ENCODE results near the gene ZC3H12D. TPM values are rescaled to one million over a fixed set of nuclear protein-coding genes. Genes with fewer than 3 reads are reported as not detected.

Gene ZC3H12D
- total and polyA plus RNA-seq, 2 of the 8 experiments (the other 6 are each of a cell fraction or from before 2014, with no cell fraction given), result 0.05 to 0.07 TPM

- no peak for TF ChIP-seq HDAC2 (IDR thresholded peaks at IDR 0.05; ENCODE audit: borderline replicate concordance in 1 of 2, low read depth in 2 of 2, low read length in 2 of 2)
- TF ChIP-seq EGR1 (IDR thresholded peaks at IDR 0.05; ENCODE audit: borderline replicate concordance, low read depth, low read length), result no peak
- no peak for TF ChIP-seq RBBP5 (IDR thresholded peaks at IDR 0.05; ENCODE audit: borderline replicate concordance, low read depth, low read length)
- TF ChIP-seq POLR2A (IDR thresholded peaks at IDR 0.05; ENCODE audit: control extremely low read depth in 1 of 2, low read depth in 2 of 2, low read length in 2 of 2), result no peak
- TF ChIP-seq TCF12 (IDR thresholded peaks at IDR 0.05; ENCODE audit: low read depth, low read length), result no peak
- TF ChIP-seq ATF2 (IDR thresholded peaks at IDR 0.05; ENCODE audit: low read length), result no peak
- TF ChIP-seq BACH1 (IDR thresholded peaks at IDR 0.05; ENCODE audit: low read length), result no peak
- no peak overlapping the region for H2AK5ac ChIP-seq (ENCODE audit: low read depth, low read length)
- H3K4me2 ChIP-seq (ENCODE audit: insufficient read depth in 1 of 2, low read depth in 2 of 2, low read length in 2 of 2), result no peak overlapping the region
- DNase-seq (ENCODE audit: low read depth in 1 of 2, low spot score in 2 of 2) (no peak), FAIRE-seq (no peak)
- H3K23ac ChIP-seq (ENCODE audit: insufficient read length), result no peak overlapping the region
- no peaks in the 10 kb centered on the region for H3K4me1 ChIP-seq (replicated peaks in 1 of 4; ENCODE audit: control insufficient read depth in 3 of 4, insufficient read depth in 4 of 4, low read length in 3 of 4)
- no peak overlapping the region for H2AFZ ChIP-seq (ENCODE audit: low read length)
- no peak overlapping the region for H2BK5ac ChIP-seq (ENCODE audit: low read depth, low read length)
- no peak overlapping the region for H3K4ac ChIP-seq (replicated peaks; ENCODE audit: insufficient read length, low read depth, low read length)
- H4K20me1 ChIP-seq (replicated peaks in 1 of 2; ENCODE audit: control insufficient read depth in 1 of 2, insufficient read depth in 2 of 2, low read length in 2 of 2), result no peaks in the 10 kb centered on the region
- no peaks in the 10 kb centered on the region for H3K9me3 ChIP-seq (ENCODE audit: insufficient read depth in 2 of 2, low read depth in 1 of 2, low read length in 1 of 2)
- no peak overlapping the region for H3K4me3 ChIP-seq (ENCODE audit: extremely low read depth in 1 of 4, insufficient read depth in 2 of 4, low read depth in 3 of 4, low read length in 4 of 4)
- no peak overlapping the region for H4K5ac ChIP-seq (ENCODE audit: insufficient read length, low read depth, low read length)
- H4K91ac ChIP-seq (replicated peaks; ENCODE audit: insufficient read length, low read length), result no peak overlapping the region
- no peak overlapping the region for H3K9ac ChIP-seq (replicated peaks in 1 of 4; ENCODE audit: extremely low read depth in 1 of 4, low read depth in 3 of 4, low read length in 3 of 4)
- H2BK120ac ChIP-seq (replicated peaks; ENCODE audit: low read depth, low read length), result no peak overlapping the region
- no peak overlapping the region for H3K56ac ChIP-seq (replicated peaks; ENCODE audit: insufficient read length, low read depth, low read length)
- no peak overlapping the region for H4K8ac ChIP-seq (ENCODE audit: extremely low read depth, insufficient read depth, low read length)
- H3K27ac ChIP-seq (ENCODE audit: low read depth, low read length), result no peak overlapping the region
- no peak overlapping the region for H3K14ac ChIP-seq (ENCODE audit: insufficient read length)
- no peak overlapping the region for H2BK12ac ChIP-seq (ENCODE audit: low read depth, low read length)
- CTCF ChIA-PET (ENCODE audit: partially characterized antibody), result interaction anchor here (1.2 kb wide), 1 partner anchor 412 kb away, joined by 3 read pairs; no protein-coding TSS in a partner anchor
- no peak overlapping the region for H2BK15ac ChIP-seq (ENCODE audit: low read length)
- WGBS, 2 experiments (ENCODE audit: extremely low coverage in 1 of 2, insufficient coverage in 1 of 2, insufficient read length in 1 of 2, insufficient replicate concordance in 2 of 2, low coverage in 1 of 2, low lambda C conversion rate in 2 of 2, missing lambda C conversion rate in 1 of 2), result 88% methylated on average over 4 of the region's 4 CpGs; no CpG with 5 or more reads in 1 of the 2 experiments
- no peaks in the 10 kb centered on the region for H3K23me2 ChIP-seq (ENCODE audit: low read depth, low read length)
- no peaks in the 10 kb centered on the region for H3K36me3 ChIP-seq (ENCODE audit: control insufficient read depth in 2 of 4, insufficient read depth in 4 of 4, low read length in 3 of 4)
- H3K79me1 ChIP-seq (ENCODE audit: low read depth, low read length), result no peaks in the 10 kb centered on the region
- POLR2A ChIA-PET (ENCODE audit: partially characterized antibody), result no interaction called here
- no peak overlapping the region for H2BK20ac ChIP-seq (ENCODE audit: low read length)
- no peaks in the 10 kb centered on the region for H3K79me2 ChIP-seq (ENCODE audit: control insufficient read depth in 1 of 2, insufficient read depth in 2 of 2, low read length in 2 of 2)
- H3K27me3 ChIP-seq (replicated peaks in 1 of 4; ENCODE audit: control insufficient read depth in 3 of 4, extremely low read depth in 1 of 4, insufficient read depth in 3 of 4, low read length in 3 of 4), result no peaks in the 10 kb centered on the region
- no peak overlapping the region for H3K18ac ChIP-seq (ENCODE audit: extremely low read depth, low read length)
Measured at GRCh38 chr6:149492798-149493343, 8.1 kb upstream of the ZC3H12D start.
